Mesenchymal stem cell (in vitro differentiated cells and primary cell): ENCODE results near the gene GABPB1.
A peak's percentile ranks its signal among the peaks of the same experiment; 100 is the strongest.

ENCODE experiments used
- DNase-seq: peaks from one replicate; pipeline ENCODE4 v3.0.0-alpha.2; 2013
- H2AFZ ChIP-seq: one replicate; pipeline ENCODE4 v1.6.1; 2013; ENCODE audit warnings: low read depth, mild to moderate bottlenecking, control low read depth, inconsistent platforms, low read length, moderate library complexity
- H2AK5ac ChIP-seq: 2 replicates; pipeline ENCODE4 v1.6.1; 2013; ENCODE audit warnings: low read length, moderate library complexity, mild to moderate bottlenecking, inconsistent platforms; ENCODE audit not compliant: severe bottlenecking
- H2BK120ac ChIP-seq: one replicate; pipeline ENCODE4 v1.6.1; 2013; ENCODE audit warnings: low read depth, mild to moderate bottlenecking, inconsistent platforms, low read length, moderate library complexity
- H2BK12ac ChIP-seq, 2 experiments: one replicate each; pipeline ENCODE4 v1.6.1; 2013; ENCODE audit warnings: inconsistent platforms in 2 of 2, low read length in 2 of 2, mild to moderate bottlenecking in 2 of 2, moderate library complexity in 2 of 2, control low read depth in 1 of 2
- H2BK15ac ChIP-seq: one replicate; pipeline ENCODE4 v1.6.1; 2013; ENCODE audit warnings: mild to moderate bottlenecking, low read depth, inconsistent platforms; ENCODE audit not compliant: poor library complexity, severe bottlenecking
- H2BK5ac ChIP-seq: 2 replicates; pipeline ENCODE4 v1.6.1; 2013; ENCODE audit warnings: low read depth, mild to moderate bottlenecking, low read length, control low read depth, inconsistent platforms; ENCODE audit not compliant: poor library complexity, severe bottlenecking
- H3K14ac ChIP-seq, 2 experiments: one replicate each; pipeline ENCODE4 v1.6.1; 2013; ENCODE audit warnings: inconsistent platforms in 2 of 2, low read length in 2 of 2, control low read depth in 1 of 2, mild to moderate bottlenecking in 1 of 2, moderate library complexity in 1 of 2
- H3K18ac ChIP-seq, 2 experiments: one replicate each; pipeline ENCODE4 v1.6.1; 2013; ENCODE audit warnings: inconsistent platforms in 2 of 2, low read length in 2 of 2, control low read depth in 1 of 2, low read depth in 1 of 2, mild to moderate bottlenecking in 1 of 2
- H3K23ac ChIP-seq, 2 experiments: one replicate each; pipeline ENCODE4 v1.6.1; 2013; ENCODE audit warnings: inconsistent platforms in 2 of 2, low read length in 2 of 2, mild to moderate bottlenecking in 2 of 2, moderate library complexity in 2 of 2, control low read depth in 1 of 2
- H3K27ac ChIP-seq: 2 replicates; pipeline ENCODE4 v1.5.1; 2013; ENCODE audit warnings: mild to moderate bottlenecking, moderate library complexity, low read length, control low read depth, inconsistent platforms; ENCODE audit not compliant: poor library complexity, severe bottlenecking
- H3K27me3 ChIP-seq, 2 experiments: 2 replicates each; pipeline versions ENCODE4 v1.6.1 to v1.7.0; 2013; ENCODE audit warnings: low read length in 2 of 2, mild to moderate bottlenecking in 2 of 2, moderate library complexity in 2 of 2, control low read depth in 1 of 2, inconsistent platforms in 1 of 2; ENCODE audit not compliant: control insufficient read depth in 1 of 2, insufficient read depth in 1 of 2
- H3K36me3 ChIP-seq, 2 experiments: 2 replicates each; pipeline versions ENCODE4 v1.6.1 to v1.7.0; 2013; ENCODE audit warnings: low read length in 2 of 2, control low read depth in 1 of 2, inconsistent platforms in 1 of 2, low read depth in 1 of 2, mild to moderate bottlenecking in 1 of 2; ENCODE audit not compliant: insufficient read depth in 2 of 2, control insufficient read depth in 1 of 2
- H3K4ac ChIP-seq, 2 experiments: one replicate each; pipeline ENCODE4 v1.6.1; 2013; ENCODE audit warnings: inconsistent platforms in 2 of 2, low read length in 2 of 2, mild to moderate bottlenecking in 2 of 2, moderate library complexity in 2 of 2, control low read depth in 1 of 2, low read depth in 1 of 2
- H3K4me1 ChIP-seq: 2 replicates; pipeline ENCODE4 v1.6.1; 2013; ENCODE audit warnings: low read depth, low read length, control low read depth; ENCODE audit not compliant: control insufficient read depth, insufficient read depth
- H3K4me2 ChIP-seq: 2 replicates; pipeline ENCODE4 v1.6.1; 2013; ENCODE audit warnings: low read length, mild to moderate bottlenecking, inconsistent platforms; ENCODE audit not compliant: poor library complexity, severe bottlenecking
- H3K4me3 ChIP-seq, 2 experiments: 2 replicates each; pipeline versions ENCODE4 v1.5.1 to v1.7.0; 2013; ENCODE audit warnings: low read length in 2 of 2, mild to moderate bottlenecking in 2 of 2, control low read depth in 1 of 2, low read depth in 1 of 2; ENCODE audit not compliant: insufficient read depth in 1 of 2
- H3K79me1 ChIP-seq: replicated peaks from 2 replicates; pipeline ENCODE4 v1.6.1; 2013; ENCODE audit warnings: mild to moderate bottlenecking, control low read depth, low read length, inconsistent platforms; ENCODE audit not compliant: poor library complexity, severe bottlenecking
- H3K9ac ChIP-seq: 2 replicates; pipeline ENCODE4 v1.7.0; 2013; ENCODE audit warnings: mild to moderate bottlenecking, low read length, moderate library complexity
- H3K9me3 ChIP-seq: 2 replicates; pipeline ENCODE4 v1.7.0; 2013; ENCODE audit warnings: mild to moderate bottlenecking, low read length; ENCODE audit not compliant: control insufficient read depth
- H4K8ac ChIP-seq: one replicate; pipeline ENCODE4 v1.6.1; 2013; ENCODE audit warnings: inconsistent platforms, mild to moderate bottlenecking, low read length, moderate library complexity
- H4K91ac ChIP-seq: one replicate; pipeline ENCODE4 v1.6.1; 2013; ENCODE audit warnings: mild to moderate bottlenecking, low read length, inconsistent platforms
- WGBS: methylation state at CpG from one replicate; pipeline ENCODE4 v1.1.7; 2013; ENCODE audit warnings: mixed read lengths; 5-methylcytosine and 5-hydroxymethylcytosine counted together

The GABPB1 gene

GRCh38 chr15:50248994-50249582, 105.9 kb downstream of the GABPB1 start:
- H2BK12ac ChIP-seq: no peak overlapping the region
- no peak overlapping the region for H2AK5ac ChIP-seq
- no peak for DNase-seq
- H4K8ac ChIP-seq: no peak overlapping the region
- H3K4me3 ChIP-seq: no peak overlapping the region
- H4K91ac ChIP-seq: no peak overlapping the region
- no peak overlapping the region for H2BK5ac ChIP-seq
- peaks cover 10 to 15% of the 10 kb centered on the region in 2 experiments for H3K27me3 ChIP-seq
- H3K4ac ChIP-seq: no peak overlapping the region
- H3K23ac ChIP-seq: no peak overlapping the region
- no peaks in the 10 kb centered on the region for H3K79me1 ChIP-seq
- H2AFZ ChIP-seq: no peak overlapping the region
- H2BK120ac ChIP-seq: no peak overlapping the region
- peaks cover 2% of the 10 kb centered on the region for H3K4me1 ChIP-seq
- H3K9ac ChIP-seq: no peak overlapping the region
- WGBS: 85% methylated on average over 4 of the region's 4 CpGs
- no peak overlapping the region for H3K14ac ChIP-seq
- no peak overlapping the region for H3K18ac ChIP-seq
- no peaks in the 10 kb centered on the region for H3K9me3 ChIP-seq
- H3K36me3 ChIP-seq: no peaks in the 10 kb centered on the region
- no peak overlapping the region for H3K4me2 ChIP-seq
- no peak overlapping the region for H3K27ac ChIP-seq
- no peak overlapping the region for H2BK15ac ChIP-seq

- Histone ChIP-seq H2AK5ac (no peak overlapping the region), H3K4me2 (no peak overlapping the region), H3K79me1 (no peaks in the 10 kb centered on the region), H3K27ac (no peak overlapping the region), H3K23ac (no peak overlapping the region), H3K27me3 (peaks cover 4 to 10% of the 10 kb centered on the region in 2 experiments), H3K36me3 (no peaks in the 10 kb centered on the region), H2BK5ac (no peak overlapping the region), H3K18ac (no peak overlapping the region), H2BK15ac (no peak overlapping the region), H2BK12ac (no peak overlapping the region), H3K14ac (no peak overlapping the region), H4K8ac (peak overlapping the region; percentile 45), H3K9me3 (no peaks in the 10 kb centered on the region), H2AFZ (no peak overlapping the region), H3K4me1 (peaks cover 2% of the 10 kb centered on the region), H3K4ac (peak overlapping the region in 1 of 2 experiments; percentile 21), H4K91ac (peak overlapping the region; percentile 70), H3K9ac (no peak overlapping the region), H2BK120ac (no peak overlapping the region), H3K4me3 (no peak overlapping the region)
- peak; percentile 57 for DNase-seq
- WGBS: 89% methylated on average over 13 of the region's 14 CpGs
Measured at GRCh38 chr15:50247819-50248655, 107.0 kb downstream of the GABPB1 start.

GRCh38 chr15:50246631-50247030, 108.4 kb downstream of the GABPB1 start:
- Histone ChIP-seq H2AFZ (no peak overlapping the region), H2BK5ac (no peak overlapping the region), H3K4me1 (peaks cover 2% of the 10 kb centered on the region), H3K18ac (no peak overlapping the region), H3K27me3 (peaks cover 0 to 4% of the 10 kb centered on the region in 2 experiments), H3K9me3 (no peaks in the 10 kb centered on the region), H3K4ac (no peak overlapping the region), H3K4me3 (no peak overlapping the region), H4K8ac (no peak overlapping the region), H3K14ac (no peak overlapping the region), H3K79me1 (no peaks in the 10 kb centered on the region), H2BK120ac (no peak overlapping the region), H2AK5ac (no peak overlapping the region), H3K4me2 (no peak overlapping the region), H3K9ac (no peak overlapping the region), H3K36me3 (no peaks in the 10 kb centered on the region), H3K23ac (no peak overlapping the region), H3K27ac (no peak overlapping the region), H4K91ac (no peak overlapping the region), H2BK15ac (no peak overlapping the region), H2BK12ac (no peak overlapping the region)
- 89% methylated on average over 2 of the region's 2 CpGs for WGBS
- DNase-seq: no peak

- Histone ChIP-seq H2BK15ac (no peak overlapping the region), H3K9me3 (no peaks in the 10 kb centered on the region), H3K4ac (no peak overlapping the region), H3K27ac (no peak overlapping the region), H3K23ac (no peak overlapping the region), H2AFZ (no peak overlapping the region), H3K36me3 (no peaks in the 10 kb centered on the region), H2AK5ac (no peak overlapping the region), H3K79me1 (no peaks in the 10 kb centered on the region), H3K14ac (no peak overlapping the region), H3K4me2 (no peak overlapping the region), H3K4me1 (peaks cover 2% of the 10 kb centered on the region), H3K4me3 (no peak overlapping the region), H3K27me3 (peaks cover 0 to 2% of the 10 kb centered on the region in 2 experiments), H3K9ac (no peak overlapping the region), H4K8ac (no peak overlapping the region), H2BK5ac (no peak overlapping the region), H3K18ac (no peak overlapping the region), H4K91ac (no peak overlapping the region), H2BK12ac (no peak overlapping the region), H2BK120ac (no peak overlapping the region)
- no peak for DNase-seq
- 94% methylated on average over 2 of the region's 2 CpGs for WGBS
Measured at GRCh38 chr15:50244959-50245624, 109.9 kb downstream of the GABPB1 start.
